Neural cell (in vitro differentiated cells): ENCODE measurements around the gene AMBP. TPM values are rescaled to one million over a fixed set of nuclear protein-coding genes. Genes with fewer than 3 reads are reported as not detected.

ENCODE experiments used
- H2AFZ ChIP-seq: fragments of 200-600, 300-800 bp; sonication (generic), shearing (Covaris generic); 2 replicates; pipeline ENCODE4 v1.6.0; 2014; ENCODE audit warnings: low read depth, mild to moderate bottlenecking, antibody characterized with exemption, low read length, moderate library complexity
- H3F3A ChIP-seq: fragments of 200-600 bp; shearing (Covaris generic); 2 replicates; pipeline ENCODE4 v1.6.1; 2016; ENCODE audit warnings: mild to moderate bottlenecking, moderate library complexity, mixed read lengths, antibody characterized with exemption, low read length; ENCODE audit not compliant: insufficient read depth, poor library complexity, severe bottlenecking
- H3K27ac ChIP-seq: fragments of 200-600, 300-800 bp; sonication (generic), shearing (Covaris generic); 2 replicates; pipeline ENCODE4 v1.5.1; 2014; ENCODE audit warnings: mild to moderate bottlenecking, low read length, moderate library complexity
- H3K27me3 ChIP-seq: fragments of 300-800, 200-600 bp; sonication (generic), shearing (Covaris generic); 2 replicates; pipeline ENCODE4 v1.6.0; 2014; ENCODE audit warnings: mild to moderate bottlenecking, low read depth, low read length, moderate library complexity; ENCODE audit not compliant: insufficient read depth
- H3K36me3 ChIP-seq: fragments of 300-800, 200-600 bp; sonication (generic), shearing (Covaris generic); 2 replicates; pipeline ENCODE4 v1.5.1; 2014; ENCODE audit warnings: mild to moderate bottlenecking, antibody characterized with exemption, low read length, moderate library complexity; ENCODE audit not compliant: insufficient read depth
- H3K4me2 ChIP-seq: fragments of 300-800, 200-600 bp; sonication (generic), shearing (Covaris generic); 2 replicates; pipeline ENCODE4 v1.6.0; 2014; ENCODE audit warnings: mild to moderate bottlenecking, low read length
- H3K4me3 ChIP-seq: fragments of 300-800, 200-600 bp; sonication (generic), shearing (Covaris generic); 2 replicates; pipeline ENCODE4 v1.5.1; 2014; ENCODE audit warnings: mild to moderate bottlenecking, low read length, moderate library complexity
- H3K79me2 ChIP-seq: fragments of 200-600 bp; shearing (Covaris generic); replicated peaks from 2 replicates; pipeline ENCODE4 v1.6.0; 2014; ENCODE audit warnings: mild to moderate bottlenecking, low read length, moderate library complexity; ENCODE audit not compliant: insufficient read depth
- H3K9ac ChIP-seq: fragments of 300-800, 200-600 bp; sonication (generic), shearing (Covaris generic); 2 replicates; pipeline ENCODE4 v1.6.1; 2016; ENCODE audit warnings: mild to moderate bottlenecking, low read length, mixed read lengths
- H3K9me2 ChIP-seq: fragments of 200-600 bp; shearing (Covaris generic); 2 replicates; pipeline ENCODE4 v1.6.1; 2016; ENCODE audit warnings: mild to moderate bottlenecking, low read length, mixed read lengths; ENCODE audit not compliant: insufficient read depth
- H3K9me3 ChIP-seq: fragments of 200-600, 300-800 bp; sonication (generic), shearing (Covaris generic); 2 replicates; pipeline ENCODE4 v1.6.1; 2016; ENCODE audit warnings: mild to moderate bottlenecking, mixed run types, low read length, moderate library complexity, mixed read lengths
- H4K20me1 ChIP-seq: fragments of 200-600 bp; shearing (Covaris generic); 2 replicates; pipeline ENCODE4 v1.6.1; 2016; ENCODE audit warnings: mild to moderate bottlenecking, mixed run types; ENCODE audit not compliant: insufficient read depth
- EP300 ChIP-seq: fragments of 450-650 bp; conservative IDR thresholded peaks from 2 replicates; pipeline ENCODE4 v1.6.1; 2014; ENCODE audit warnings: antibody characterized with exemption, mild to moderate bottlenecking, moderate library complexity; ENCODE audit not compliant: poor library complexity, severe bottlenecking
- EZH2 ChIP-seq: fragments of 200-600, 300-800 bp; shearing (Covaris generic), sonication (generic); IDR thresholded peaks from 2 replicates; pipeline ENCODE4 v1.6.1; 2014; ENCODE audit warnings: antibody characterized with exemption, low read length, borderline replicate concordance, mild to moderate bottlenecking; ENCODE audit not compliant: insufficient read depth, poor library complexity, severe bottlenecking
- MXI1 ChIP-seq: fragments of 450-650 bp; conservative IDR thresholded peaks from 2 replicates; pipeline ENCODE4 v1.6.1; 2014; ENCODE audit warnings: antibody characterized with exemption, mild to moderate bottlenecking; ENCODE audit not compliant: poor library complexity, severe bottlenecking
- POLR2AphosphoS5 ChIP-seq: IDR thresholded peaks from 2 replicates; pipeline ENCODE4 v1.6.1; 2012
- RAD21 ChIP-seq: fragments of 450-650 bp; conservative IDR thresholded peaks from 2 replicates; pipeline ENCODE4 v1.6.1; 2014; ENCODE audit warnings: antibody characterized with exemption, mild to moderate bottlenecking, moderate library complexity
- SMC3 ChIP-seq: fragments of 450-650 bp; conservative IDR thresholded peaks from 2 replicates; pipeline ENCODE4 v1.6.1; 2014; ENCODE audit warnings: antibody characterized with exemption, mild to moderate bottlenecking, moderate library complexity; ENCODE audit not compliant: poor library complexity
- TAF1 ChIP-seq: IDR thresholded peaks from 2 replicates; pipeline ENCODE4 v1.6.1; 2012; ENCODE audit warnings: low read depth
- polyA plus RNA-seq: library from polyadenylated mRNA; depleted of rRNA; stranded (reverse); fragments of >200 nt; gene quantifications from 2 replicates; pipeline ENCODE4 v1.2.3, GENCODE V29; 2014
- TF ChIP-seq, protein P1 (sequence below): IDR thresholded peaks from 2 replicates; pipeline ENCODE4 v1.6.1; 2012; ENCODE audit warnings: borderline replicate concordance
- TF ChIP-seq, protein P2 (sequence below): fragments of 450-650 bp; IDR thresholded peaks from 2 replicates; pipeline ENCODE4 v1.5.1; 2014; ENCODE audit warnings: antibody characterized with exemption, mild to moderate bottlenecking, moderate library complexity; ENCODE audit not compliant: poor library complexity, severe bottlenecking

AMBP gene
- polyA plus RNA-seq, 1 donor from 2014 or later, result not detected

DNA sequence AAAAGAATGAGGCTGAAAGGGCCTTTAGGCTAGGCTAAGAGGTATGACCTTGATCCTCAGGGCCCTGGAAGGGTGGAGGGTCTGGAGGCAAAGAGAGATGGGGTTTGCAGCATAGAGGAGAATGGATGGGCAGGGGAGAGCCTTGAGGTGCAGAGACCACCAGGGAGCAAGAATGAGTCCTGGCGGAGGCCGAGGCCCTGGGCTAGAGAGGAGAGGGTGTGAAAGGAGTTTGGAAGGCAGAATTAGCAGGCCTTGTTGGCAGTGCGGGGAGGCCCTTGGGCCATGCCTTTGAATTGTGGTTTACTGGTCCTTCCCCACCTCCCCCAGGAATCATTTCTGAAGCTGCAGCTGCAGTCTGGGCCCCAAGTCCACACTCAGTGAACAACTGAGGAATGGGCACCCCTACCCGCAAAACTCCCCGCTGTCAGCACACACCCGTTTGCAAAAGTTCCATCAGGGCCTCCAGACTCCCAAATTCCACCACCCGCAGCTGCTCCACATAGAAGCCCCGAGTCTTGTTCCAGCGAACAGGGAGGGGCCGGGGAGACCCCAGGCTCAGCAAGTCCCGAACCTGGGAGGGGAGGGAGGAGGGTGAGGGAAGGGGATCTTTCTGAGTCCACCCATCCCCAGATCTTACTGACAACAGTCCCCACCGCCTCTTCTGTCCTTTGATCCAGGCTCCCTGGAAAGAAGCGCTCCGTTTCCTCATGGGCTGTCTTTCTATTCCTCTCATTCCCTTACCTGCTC lies 18.9 kb upstream of the AMBP start:
- H4K20me1 ChIP-seq, result no peaks in the 10 kb centered on the region
- H3K9me2 ChIP-seq, result no peaks in the 10 kb centered on the region
- no peak overlapping the region for H3K27ac ChIP-seq
- peaks cover 27% of the 10 kb centered on the region for H3K27me3 ChIP-seq
- H3K36me3 ChIP-seq, result no peaks in the 10 kb centered on the region
- H3K9me3 ChIP-seq, result peaks cover 5% of the 10 kb centered on the region
- H3K4me2 ChIP-seq, result no peak overlapping the region
- no peaks in the 10 kb centered on the region for H3F3A ChIP-seq
- no peak for TF ChIP-seq MXI1
- no peak for TF ChIP-seq EZH2
- TF ChIP-seq, protein P1, sequence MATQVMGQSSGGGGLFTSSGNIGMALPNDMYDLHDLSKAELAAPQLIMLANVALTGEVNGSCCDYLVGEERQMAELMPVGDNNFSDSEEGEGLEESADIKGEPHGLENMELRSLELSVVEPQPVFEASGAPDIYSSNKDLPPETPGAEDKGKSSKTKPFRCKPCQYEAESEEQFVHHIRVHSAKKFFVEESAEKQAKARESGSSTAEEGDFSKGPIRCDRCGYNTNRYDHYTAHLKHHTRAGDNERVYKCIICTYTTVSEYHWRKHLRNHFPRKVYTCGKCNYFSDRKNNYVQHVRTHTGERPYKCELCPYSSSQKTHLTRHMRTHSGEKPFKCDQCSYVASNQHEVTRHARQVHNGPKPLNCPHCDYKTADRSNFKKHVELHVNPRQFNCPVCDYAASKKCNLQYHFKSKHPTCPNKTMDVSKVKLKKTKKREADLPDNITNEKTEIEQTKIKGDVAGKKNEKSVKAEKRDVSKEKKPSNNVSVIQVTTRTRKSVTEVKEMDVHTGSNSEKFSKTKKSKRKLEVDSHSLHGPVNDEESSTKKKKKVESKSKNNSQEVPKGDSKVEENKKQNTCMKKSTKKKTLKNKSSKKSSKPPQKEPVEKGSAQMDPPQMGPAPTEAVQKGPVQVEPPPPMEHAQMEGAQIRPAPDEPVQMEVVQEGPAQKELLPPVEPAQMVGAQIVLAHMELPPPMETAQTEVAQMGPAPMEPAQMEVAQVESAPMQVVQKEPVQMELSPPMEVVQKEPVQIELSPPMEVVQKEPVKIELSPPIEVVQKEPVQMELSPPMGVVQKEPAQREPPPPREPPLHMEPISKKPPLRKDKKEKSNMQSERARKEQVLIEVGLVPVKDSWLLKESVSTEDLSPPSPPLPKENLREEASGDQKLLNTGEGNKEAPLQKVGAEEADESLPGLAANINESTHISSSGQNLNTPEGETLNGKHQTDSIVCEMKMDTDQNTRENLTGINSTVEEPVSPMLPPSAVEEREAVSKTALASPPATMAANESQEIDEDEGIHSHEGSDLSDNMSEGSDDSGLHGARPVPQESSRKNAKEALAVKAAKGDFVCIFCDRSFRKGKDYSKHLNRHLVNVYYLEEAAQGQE, result no peak
- TF ChIP-seq RAD21, result no peak
- no peak for TF ChIP-seq TAF1
- no peak for TF ChIP-seq EP300
- no peak for TF ChIP-seq SMC3
- no peak for TF ChIP-seq POLR2AphosphoS5
- TF ChIP-seq, protein P2, sequence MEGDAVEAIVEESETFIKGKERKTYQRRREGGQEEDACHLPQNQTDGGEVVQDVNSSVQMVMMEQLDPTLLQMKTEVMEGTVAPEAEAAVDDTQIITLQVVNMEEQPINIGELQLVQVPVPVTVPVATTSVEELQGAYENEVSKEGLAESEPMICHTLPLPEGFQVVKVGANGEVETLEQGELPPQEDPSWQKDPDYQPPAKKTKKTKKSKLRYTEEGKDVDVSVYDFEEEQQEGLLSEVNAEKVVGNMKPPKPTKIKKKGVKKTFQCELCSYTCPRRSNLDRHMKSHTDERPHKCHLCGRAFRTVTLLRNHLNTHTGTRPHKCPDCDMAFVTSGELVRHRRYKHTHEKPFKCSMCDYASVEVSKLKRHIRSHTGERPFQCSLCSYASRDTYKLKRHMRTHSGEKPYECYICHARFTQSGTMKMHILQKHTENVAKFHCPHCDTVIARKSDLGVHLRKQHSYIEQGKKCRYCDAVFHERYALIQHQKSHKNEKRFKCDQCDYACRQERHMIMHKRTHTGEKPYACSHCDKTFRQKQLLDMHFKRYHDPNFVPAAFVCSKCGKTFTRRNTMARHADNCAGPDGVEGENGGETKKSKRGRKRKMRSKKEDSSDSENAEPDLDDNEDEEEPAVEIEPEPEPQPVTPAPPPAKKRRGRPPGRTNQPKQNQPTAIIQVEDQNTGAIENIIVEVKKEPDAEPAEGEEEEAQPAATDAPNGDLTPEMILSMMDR, result no peak
- no peak overlapping the region for H2AFZ ChIP-seq
- no peaks in the 10 kb centered on the region for H3K79me2 ChIP-seq
- no peak overlapping the region for H3K4me3 ChIP-seq
- H3K9ac ChIP-seq, result no peak overlapping the region

DNA sequence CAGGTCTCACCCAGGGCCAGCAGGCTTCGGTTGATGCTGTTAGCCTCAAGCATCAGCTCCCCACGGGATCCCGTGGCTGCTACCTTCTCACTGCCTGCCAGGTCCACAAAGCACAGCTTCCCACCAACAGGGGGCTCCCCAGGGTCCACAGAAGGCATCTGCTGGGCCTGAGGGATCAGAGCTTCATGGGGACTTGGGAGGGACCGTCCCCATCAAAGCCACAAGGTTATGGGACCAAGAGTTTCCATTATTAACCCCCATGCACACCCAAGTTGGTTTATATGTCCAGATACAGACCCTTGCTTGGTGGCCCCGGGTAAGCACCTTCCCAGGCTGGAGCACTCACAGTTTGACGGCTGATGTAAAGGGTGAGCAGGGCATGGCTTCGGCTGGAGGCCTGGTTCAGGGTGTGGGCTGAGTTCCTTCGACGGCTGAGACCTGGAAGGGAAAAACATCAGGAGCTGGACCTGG lies 18.0 kb upstream of the AMBP start:
- Histone ChIP-seq H3K79me2 (no peaks in the 10 kb centered on the region), H3K9me3 (no peaks in the 10 kb centered on the region), H3K4me2 (no peak overlapping the region), H4K20me1 (no peaks in the 10 kb centered on the region), H3K27ac (no peak overlapping the region), H2AFZ (no peak overlapping the region), H3K9me2 (no peaks in the 10 kb centered on the region), H3F3A (no peaks in the 10 kb centered on the region), H3K36me3 (no peaks in the 10 kb centered on the region), H3K4me3 (no peak overlapping the region), H3K27me3 (peaks cover 27% of the 10 kb centered on the region), H3K9ac (no peak overlapping the region)
- no peak for TF ChIP-seq POLR2AphosphoS5
- TF ChIP-seq EZH2, result no peak
- TF ChIP-seq RAD21, result no peak
- no peak for TF ChIP-seq TAF1
- TF ChIP-seq, protein P2, result no peak
- no peak for TF ChIP-seq EP300
- no peak for TF ChIP-seq MXI1
- TF ChIP-seq SMC3, result no peak
- TF ChIP-seq, protein P1, result no peak
